ENCODE measurements around the gene TNFRSF21.
A peak's percentile ranks its signal among the peaks of the same experiment; 100 is the strongest.
"Not testable (repeated sequence)": the region's sequence is repeated elsewhere in the genome, so short reads cannot be mapped to it uniquely, and the experiment has no call there.

The TNFRSF21 gene

GRCh38 chr6:47283993-47284392 lies 25.7 kb downstream of the TNFRSF21 start:
- DNase-seq = no peak

GRCh38 chr6:47278545-47278944 lies 31.2 kb downstream of the TNFRSF21 start:
- DNase-seq = no peak

DNA sequence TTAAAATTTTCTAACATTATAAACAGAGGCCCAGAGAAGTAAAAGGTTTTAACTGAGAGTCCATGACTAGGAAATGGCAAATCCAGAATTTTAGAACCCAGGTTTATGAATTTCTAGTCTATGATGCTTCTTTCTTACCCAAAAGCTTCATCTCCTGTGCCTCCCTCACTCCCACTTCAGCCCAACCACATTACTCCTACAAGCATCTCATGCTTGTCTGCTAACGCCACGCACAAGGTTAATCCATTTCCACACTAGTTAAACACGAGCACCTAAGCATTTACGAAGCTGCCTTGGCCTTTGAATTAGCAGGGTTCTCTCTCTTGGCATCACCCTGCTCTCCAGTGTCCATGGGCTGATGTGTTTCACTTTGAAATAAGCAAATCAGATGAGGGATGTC lies 32.0 kb downstream of the TNFRSF21 start:
- DNase-seq = no peak

GRCh38 chr6:47276377-47276776 lies 33.3 kb downstream of the TNFRSF21 start:
- peak in 1 of 2 donors; percentile 55 for DNase-seq

DNA sequence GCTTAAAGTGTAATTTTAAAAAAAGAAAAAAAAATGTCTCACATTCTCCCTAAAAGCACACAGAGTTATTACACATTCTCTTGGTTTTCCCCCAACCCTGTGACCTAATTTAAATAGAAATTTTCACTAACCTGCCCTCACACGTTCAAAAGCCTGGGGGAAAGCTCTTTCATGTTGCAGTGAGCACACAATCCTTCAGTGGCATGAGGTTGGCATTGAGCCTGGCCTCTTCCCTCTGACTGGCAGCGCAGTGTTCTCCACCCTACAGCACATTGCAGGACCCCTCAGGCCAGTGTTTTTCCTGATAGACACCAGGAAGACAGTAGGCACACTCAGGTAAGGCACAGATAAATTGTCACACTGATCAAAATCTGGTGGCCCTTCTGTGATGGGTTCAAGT lies 34.1 kb downstream of the TNFRSF21 start:
- no peak for DNase-seq

DNA sequence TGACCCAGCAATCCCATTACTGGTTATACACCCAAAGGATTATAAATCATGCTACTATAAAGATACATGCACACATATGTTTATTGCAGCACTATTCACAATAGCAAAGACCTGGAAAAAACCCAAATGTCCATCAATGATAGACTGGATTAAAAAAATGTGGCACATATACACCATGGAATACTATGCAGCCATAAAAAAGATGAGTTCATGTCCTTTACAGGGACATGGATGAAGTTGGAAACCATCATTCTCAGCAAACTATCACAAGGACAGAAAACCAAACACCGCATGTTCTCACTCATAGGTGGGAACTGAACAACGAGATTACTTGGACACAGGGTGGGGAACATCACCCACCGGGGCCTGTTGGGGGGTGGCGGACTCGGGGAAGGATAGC lies 34.6 kb downstream of the TNFRSF21 start:
- not testable (repeated sequence) for DNase-seq

- no peak for DNase-seq
Measured at GRCh38 chr6:47268572-47269187, 41.0 kb downstream of the TNFRSF21 start.

- DNase-seq = no peak
Measured at GRCh38 chr6:47267301-47267700, 42.4 kb downstream of the TNFRSF21 start.

DNA sequence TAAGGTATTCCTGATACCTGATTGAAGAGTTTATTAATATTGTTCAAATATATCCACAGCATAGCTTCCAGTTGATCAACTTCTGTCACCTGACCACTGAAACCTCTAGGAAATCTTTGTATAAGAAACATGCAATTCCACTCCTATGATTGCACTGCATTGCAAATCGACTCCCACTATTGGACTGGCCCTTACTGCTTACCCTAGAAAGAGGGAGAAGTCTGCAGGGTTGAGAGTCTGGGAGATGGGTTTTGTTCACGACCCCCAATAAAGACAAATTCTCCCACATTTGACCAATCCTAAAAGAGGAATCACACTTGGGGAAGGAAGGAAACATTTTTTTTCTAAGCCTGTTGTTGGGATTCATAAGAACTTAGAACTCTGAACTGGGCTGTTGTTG lies 43.7 kb downstream of the TNFRSF21 start:
- no peak for DNase-seq

GRCh38 chr6:47264775-47265184 lies 44.9 kb downstream of the TNFRSF21 start:
- no peak for DNase-seq

DNA sequence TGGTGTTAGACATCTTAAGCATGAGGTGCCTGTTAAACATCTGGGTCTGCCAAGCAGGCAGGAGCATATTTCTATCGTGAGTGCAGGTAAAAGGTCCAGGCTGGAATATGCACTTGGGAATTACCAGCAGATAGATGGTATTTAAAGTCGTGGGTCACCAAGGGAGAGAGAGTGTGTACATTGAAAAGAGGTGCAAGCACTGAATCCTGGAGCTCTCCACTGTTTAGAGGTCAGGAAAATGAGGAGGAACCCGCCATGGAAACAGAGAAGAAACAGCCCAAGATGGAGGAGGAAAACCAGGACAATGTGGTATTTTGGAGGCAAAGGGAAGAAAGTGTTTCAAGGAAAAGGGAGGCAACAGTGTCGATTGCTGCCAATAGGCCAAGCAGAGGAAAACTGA lies 46.4 kb downstream of the TNFRSF21 start:
- DNase-seq = no peak

DNA sequence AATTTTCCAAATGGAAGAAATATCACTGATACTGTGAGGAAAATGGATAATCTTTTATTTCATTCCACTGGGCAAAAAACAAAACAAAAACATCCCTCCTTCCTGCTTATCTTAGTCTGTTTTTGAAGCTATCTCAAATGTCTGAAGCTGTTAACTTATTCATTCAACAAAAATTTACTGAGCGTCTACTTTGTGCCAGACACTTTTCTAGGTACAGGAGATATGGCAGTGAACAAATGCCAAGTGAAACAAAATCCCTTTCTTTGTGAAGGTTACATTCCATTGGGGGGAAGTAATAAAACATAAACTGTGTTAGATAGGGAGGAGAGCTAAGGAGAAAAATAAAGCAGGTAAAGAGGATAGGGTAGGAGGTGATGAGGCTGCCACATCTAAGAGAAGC lies 47.5 kb downstream of the TNFRSF21 start:
- DNase-seq = no peak

- no peak for DNase-seq
Measured at GRCh38 chr6:47261191-47261590, 48.5 kb downstream of the TNFRSF21 start.

DNA sequence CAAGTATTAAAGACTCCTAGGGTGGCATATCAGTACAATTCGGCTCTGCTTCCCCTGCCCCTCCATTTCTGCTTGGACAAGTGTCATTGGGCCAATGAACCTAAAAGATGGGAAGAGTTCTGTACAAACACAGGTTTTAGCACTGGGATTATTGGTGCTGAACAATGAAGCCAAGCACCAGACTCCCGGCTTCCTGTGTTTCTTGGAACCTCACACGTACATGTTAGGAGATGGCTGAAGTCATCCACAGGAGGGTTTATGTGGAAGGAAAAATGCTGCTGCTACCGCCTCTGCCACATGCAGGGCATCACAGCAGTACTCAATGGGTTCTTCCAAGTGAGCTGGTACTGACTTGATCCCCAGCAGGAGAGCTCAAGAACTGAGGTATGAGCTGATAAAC lies 49.7 kb downstream of the TNFRSF21 start:
- no peak for DNase-seq

DNA sequence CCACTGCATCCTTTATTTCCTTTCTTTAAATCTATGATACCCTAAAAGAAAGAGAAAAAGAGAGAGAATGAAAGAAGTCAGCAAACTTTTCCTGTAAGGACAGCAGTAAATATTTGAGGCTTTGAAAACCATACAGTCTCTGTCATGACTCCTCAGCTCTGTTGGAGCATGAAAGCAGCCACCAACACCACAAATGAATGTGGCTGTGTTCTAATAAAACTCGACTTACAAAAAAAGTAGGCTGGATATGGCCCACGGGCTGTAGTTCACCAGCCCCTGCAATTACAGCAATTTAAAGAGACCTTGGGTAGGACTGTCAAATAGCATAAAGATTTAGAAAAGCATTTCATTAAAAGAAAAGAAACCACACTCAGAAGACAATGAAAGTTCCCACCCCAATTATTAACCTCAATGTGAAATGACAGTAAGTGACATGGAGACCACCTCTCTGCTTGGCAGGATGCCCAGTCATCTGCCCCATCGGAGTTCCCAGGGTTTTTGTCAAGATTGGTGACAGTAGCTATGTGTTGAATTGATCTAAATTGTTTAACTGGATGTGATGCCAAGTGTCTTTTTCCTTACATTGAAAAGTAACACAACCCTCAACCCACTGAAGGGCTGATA lies 50.9 kb downstream of the TNFRSF21 start:
- DNase-seq = no peak

DNA sequence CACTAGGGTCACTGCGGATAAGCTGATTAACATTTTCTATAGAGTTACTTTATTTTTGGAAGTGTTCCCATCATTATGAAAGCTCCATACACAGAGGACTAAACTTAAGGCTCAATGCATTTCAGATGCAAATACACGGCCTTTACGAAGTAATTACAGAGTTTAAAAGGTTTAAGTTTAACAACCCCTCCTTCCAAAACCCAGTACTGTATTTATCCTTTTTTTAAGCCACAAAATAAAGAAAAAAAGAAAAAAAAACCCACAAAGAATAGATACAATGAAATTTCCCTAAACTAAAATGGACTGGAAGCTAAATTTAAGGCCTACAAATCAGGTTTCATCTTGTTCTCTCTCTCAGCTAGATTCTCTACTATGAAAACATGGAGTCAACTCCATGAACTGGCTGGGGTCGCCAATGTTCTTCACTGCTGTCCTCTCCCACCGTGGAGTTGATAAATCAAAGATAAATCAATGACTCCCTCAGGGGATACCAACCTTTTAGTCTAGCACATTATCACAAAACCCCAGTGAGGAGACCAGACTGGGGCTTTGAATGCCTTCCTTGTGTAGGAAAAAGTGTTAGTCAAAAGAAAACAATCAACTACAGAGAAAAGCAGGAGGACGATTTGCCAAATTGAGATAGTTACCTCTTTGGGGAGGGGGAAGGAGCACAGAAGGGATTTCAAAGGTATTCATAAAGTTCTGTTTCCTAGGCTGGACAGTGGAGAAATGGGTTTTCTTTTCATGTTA lies 52.5 kb downstream of the TNFRSF21 start:
- DNase-seq = no peak

DNA sequence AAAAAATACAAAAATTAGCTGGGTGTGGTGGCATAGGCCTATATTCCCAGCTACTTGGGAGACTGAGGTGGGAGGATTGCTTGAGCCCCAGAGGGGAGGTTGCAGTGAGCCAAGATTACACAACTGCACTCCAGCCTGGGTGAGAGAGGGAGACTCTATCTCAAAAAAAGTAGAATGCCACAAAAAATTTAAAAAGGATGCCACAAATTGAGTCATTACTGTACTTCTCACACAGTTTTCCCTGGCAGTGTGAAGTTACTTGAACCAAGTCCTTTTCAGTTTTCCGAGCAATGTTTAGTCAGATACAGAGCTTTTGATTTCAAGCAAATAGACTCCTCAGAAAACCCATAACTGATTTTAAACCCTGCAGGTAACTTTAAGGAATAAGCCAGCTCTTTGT lies 53.3 kb downstream of the TNFRSF21 start:
- no peak for DNase-seq

- no peak for DNase-seq
Measured at GRCh38 chr6:47254906-47255305, 54.8 kb downstream of the TNFRSF21 start.

GRCh38 chr6:47254051-47254450 lies 55.7 kb downstream of the TNFRSF21 start:
- no peak for DNase-seq

DNA sequence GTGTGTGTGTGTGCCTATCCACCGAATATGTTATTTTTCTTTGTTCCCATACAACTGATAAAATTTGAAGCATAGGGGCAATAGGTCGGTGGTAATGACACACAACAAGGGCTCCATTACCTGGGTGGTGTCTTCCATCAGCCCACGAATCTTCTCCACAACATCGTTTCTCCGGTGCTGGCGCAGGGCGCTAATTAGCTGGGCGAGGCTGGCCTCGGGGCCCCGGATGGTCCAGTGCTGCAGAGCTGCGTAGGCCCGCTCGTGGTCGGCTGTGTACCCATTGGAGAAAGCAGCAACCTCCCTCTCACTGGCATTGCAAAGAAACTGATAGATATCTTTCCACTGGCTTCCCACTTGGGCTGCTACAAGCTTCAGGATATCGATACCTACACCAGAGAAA lies 56.6 kb downstream of the TNFRSF21 start:
- no peak for DNase-seq

- DNase-seq = no peak
Measured at GRCh38 chr6:47252633-47253032, 57.1 kb downstream of the TNFRSF21 start.

GRCh38 chr6:47251396-47251795 lies 58.3 kb downstream of the TNFRSF21 start:
- no peak for DNase-seq

- DNase-seq = no peak
Measured at GRCh38 chr6:47250302-47250701, 59.4 kb downstream of the TNFRSF21 start.

GRCh38 chr6:47248446-47248845 lies 61.3 kb downstream of the TNFRSF21 start:
- no peak for DNase-seq

Data from hippocampal formation (tissue), 2 donors.